Trophoblast cell (in vitro differentiated cells and primary cell): Measurements from ENCODE around the gene ATXN7.

Source experiments
- DNase-seq, 2 donors: peaks; one replicate each; pipeline ENCODE4 v3.0.0-alpha.2; 2016
- H2AFZ ChIP-seq: 2 replicates; pipeline ENCODE4 v1.6.1; 2013; ENCODE audit warnings: low read length, moderate library complexity, mild to moderate bottlenecking; ENCODE audit not compliant: insufficient read depth, poor library complexity
- H2AK5ac ChIP-seq: 2 replicates; pipeline ENCODE4 v1.6.1; 2013; ENCODE audit warnings: mild to moderate bottlenecking, low read length
- H2BK120ac ChIP-seq: 2 replicates; pipeline ENCODE4 v1.6.1; 2013; ENCODE audit warnings: low read length, mild to moderate bottlenecking, moderate library complexity; ENCODE audit not compliant: insufficient read depth, poor library complexity
- H2BK12ac ChIP-seq: 2 replicates; pipeline ENCODE4 v1.6.1; 2013; ENCODE audit warnings: mild to moderate bottlenecking, low read length, moderate library complexity
- H2BK5ac ChIP-seq: 2 replicates; pipeline ENCODE4 v1.6.1; 2013; ENCODE audit warnings: low read length, low read depth, moderate library complexity, mild to moderate bottlenecking; ENCODE audit not compliant: poor library complexity
- H3K14ac ChIP-seq: 2 replicates; pipeline ENCODE4 v1.6.1; 2013; ENCODE audit warnings: mild to moderate bottlenecking, low read length
- H3K18ac ChIP-seq: 2 replicates; pipeline ENCODE4 v1.6.1; 2013; ENCODE audit warnings: mild to moderate bottlenecking, low read length
- H3K23ac ChIP-seq: 2 replicates; pipeline ENCODE4 v1.6.1; 2013; ENCODE audit warnings: low read length
- H3K27ac ChIP-seq: 2 replicates; pipeline ENCODE4 v1.5.1; 2013; ENCODE audit warnings: low read depth, mild to moderate bottlenecking, inconsistent platforms, low read length, moderate library complexity
- H3K27me3 ChIP-seq: 2 replicates; pipeline ENCODE4 v1.6.1; 2013; ENCODE audit warnings: inconsistent platforms, mild to moderate bottlenecking, low read length, moderate library complexity; ENCODE audit not compliant: insufficient read depth
- H3K36me3 ChIP-seq, 2 experiments: 1 replicate in 1 of 2; 2 replicates in 1 of 2; pipeline ENCODE4 v1.6.1; 2013; ENCODE audit warnings: low read length in 2 of 2, mild to moderate bottlenecking in 2 of 2, moderate library complexity in 1 of 2; ENCODE audit not compliant: insufficient read depth in 2 of 2, control insufficient read depth in 1 of 2
- H3K4ac ChIP-seq: 2 replicates; pipeline ENCODE4 v1.6.1; 2013; ENCODE audit warnings: low read depth, mild to moderate bottlenecking, low read length, moderate library complexity
- H3K4me1 ChIP-seq, 2 experiments: 1 replicate in 1 of 2; 2 replicates in 1 of 2; pipeline ENCODE4 v1.6.1; 2013; ENCODE audit warnings: low read length in 2 of 2, mild to moderate bottlenecking in 2 of 2, moderate library complexity in 1 of 2; ENCODE audit not compliant: insufficient read depth in 2 of 2, control insufficient read depth in 1 of 2
- H3K4me2 ChIP-seq: 2 replicates; pipeline ENCODE4 v1.6.1; 2013; ENCODE audit warnings: inconsistent platforms, mild to moderate bottlenecking, low read length, moderate library complexity
- H3K4me3 ChIP-seq: 2 replicates; pipeline ENCODE4 v1.5.1; 2013; ENCODE audit warnings: mild to moderate bottlenecking, low read depth, low read length, inconsistent platforms
- H3K79me1 ChIP-seq: one replicate; pipeline ENCODE4 v1.6.1; 2013; ENCODE audit warnings: low read length
- H3K79me2 ChIP-seq: 2 replicates; pipeline ENCODE4 v1.6.1; 2013; ENCODE audit warnings: low read length, mild to moderate bottlenecking; ENCODE audit not compliant: control insufficient read depth, insufficient read depth, poor library complexity
- H3K9ac ChIP-seq: 2 replicates; pipeline ENCODE4 v1.6.1; 2013; ENCODE audit warnings: mild to moderate bottlenecking, low read length
- H3K9me3 ChIP-seq: 2 replicates; pipeline ENCODE4 v1.6.1; 2013; ENCODE audit warnings: low read depth, mild to moderate bottlenecking, control low read depth, inconsistent platforms, low read length; ENCODE audit not compliant: insufficient read depth
- H4K12ac ChIP-seq: 2 replicates; pipeline ENCODE4 v1.6.1; 2013; ENCODE audit warnings: low read depth, mild to moderate bottlenecking, low read length, moderate library complexity
- H4K8ac ChIP-seq: 2 replicates; pipeline ENCODE4 v1.6.1; 2013; ENCODE audit warnings: low read depth, mild to moderate bottlenecking, low read length, moderate library complexity
- H4K91ac ChIP-seq: one replicate; pipeline ENCODE4 v1.6.1; 2013; ENCODE audit warnings: low read depth, mild to moderate bottlenecking, low read length, moderate library complexity
- WGBS: extraction: QIAGEN DNeasy Blood & Tissue Kit; methylation state at CpG from one replicate; pipeline ENCODE4 v1.1.7; 2013; ENCODE audit warnings: missing lambda C conversion rate; ENCODE audit not compliant: insufficient read length, insufficient coverage; ENCODE audit errors: extremely low coverage; 5-methylcytosine and 5-hydroxymethylcytosine counted together

Gene ATXN7

GRCh38 chr3:64046996-64047594, 183.4 kb downstream of the ATXN7 start:
- Histone ChIP-seq H3K4me1 (peaks cover 15 to 19% of the 10 kb centered on the region in 2 experiments), H3K18ac (no peak overlapping the region), H3K9ac (no peak overlapping the region), H2AK5ac (no peak overlapping the region), H3K9me3 (no peaks in the 10 kb centered on the region), H3K79me1 (peaks cover 22% of the 10 kb centered on the region), H2BK120ac (peak overlapping the region; percentile 41), H3K4me2 (peak overlapping the region; percentile 8), H3K4me3 (no peak overlapping the region), H4K91ac (peak overlapping the region; percentile 26), H4K12ac (no peak overlapping the region), H2AFZ (no peak overlapping the region), H2BK12ac (peak overlapping the region; percentile 23), H3K23ac (no peak overlapping the region), H4K8ac (no peak overlapping the region), H3K4ac (no peak overlapping the region), H3K27ac (peak overlapping the region; percentile 84), H3K36me3 (no peaks in the 10 kb centered on the region), H3K27me3 (no peaks in the 10 kb centered on the region), H3K14ac (no peak overlapping the region), H3K79me2 (no peaks in the 10 kb centered on the region), H2BK5ac (peak overlapping the region; percentile 5)
- DNase-seq, result no peak
- no CpG with 5 or more reads among the region's 6 CpGs for WGBS

- no peak overlapping the region for H3K4ac ChIP-seq
- no CpG with 5 or more reads among the region's 7 CpGs for WGBS
- no peaks in the 10 kb centered on the region for H3K9me3 ChIP-seq
Measured at GRCh38 chr3:64047787-64048186, 184.1 kb downstream of the ATXN7 start.

DNA sequence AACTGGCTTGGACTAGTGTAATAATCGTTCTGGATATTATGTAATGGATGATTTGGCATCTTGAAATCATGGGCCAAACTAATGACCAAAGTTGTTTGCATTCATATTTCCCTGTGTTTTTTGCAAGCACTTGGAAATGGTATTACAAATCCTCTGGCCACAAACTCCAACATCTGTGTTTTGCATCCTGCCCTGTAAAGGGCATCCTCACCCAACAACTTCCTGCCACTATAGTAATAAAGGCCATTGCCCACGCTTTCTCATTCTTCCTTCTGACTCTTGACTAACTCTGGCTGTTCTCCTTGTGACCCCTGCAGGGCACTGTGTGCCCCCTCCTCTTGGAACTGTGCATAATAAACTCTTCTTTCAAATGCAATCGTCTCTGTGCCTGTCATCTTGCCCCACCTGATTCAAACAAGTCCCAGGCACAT, 185.0 kb downstream of the ATXN7 start:
- H3K23ac ChIP-seq, result no peak overlapping the region
- peak overlapping the region; percentile 81 for H4K8ac ChIP-seq
- no peaks in the 10 kb centered on the region for H3K79me2 ChIP-seq
- H3K4me2 ChIP-seq, result peak overlapping the region; percentile 26
- H3K9ac ChIP-seq, result no peak overlapping the region
- no CpG with 5 or more reads among the region's 3 CpGs for WGBS
- H3K4ac ChIP-seq, result peak overlapping the region; percentile 25
- DNase-seq, result no peak
- H2AK5ac ChIP-seq, result peak overlapping the region; percentile 41
- H3K4me3 ChIP-seq, result no peak overlapping the region
- peak overlapping the region; percentile 69 for H3K18ac ChIP-seq
- H2BK12ac ChIP-seq, result peak overlapping the region; percentile 58
- peak overlapping the region; percentile 68 for H3K14ac ChIP-seq
- no peak overlapping the region for H2AFZ ChIP-seq
- peak overlapping the region; percentile 89 for H2BK120ac ChIP-seq
- peak overlapping the region; percentile 92 for H2BK5ac ChIP-seq
- no peak overlapping the region for H4K12ac ChIP-seq
- no peaks in the 10 kb centered on the region for H3K9me3 ChIP-seq
- H4K91ac ChIP-seq, result peak overlapping the region; percentile 78
- H3K79me1 ChIP-seq, result peaks cover 22% of the 10 kb centered on the region
- H3K27me3 ChIP-seq, result no peaks in the 10 kb centered on the region
- H3K4me1 ChIP-seq, result peaks cover 16 to 19% of the 10 kb centered on the region in 2 experiments
- H3K36me3 ChIP-seq, result no peaks in the 10 kb centered on the region
- H3K27ac ChIP-seq, result peak overlapping the region; percentile 96

More at GRCh38 chr3:64047787-64048186, 184.1 kb downstream of the ATXN7 start:
- Histone ChIP-seq H3K79me1 (peaks cover 22% of the 10 kb centered on the region), H2BK120ac (peak overlapping the region; percentile 89), H3K9ac (no peak overlapping the region), H3K27me3 (no peaks in the 10 kb centered on the region), H2AFZ (no peak overlapping the region), H3K18ac (no peak overlapping the region), H3K79me2 (no peaks in the 10 kb centered on the region), H3K23ac (no peak overlapping the region), H3K4me3 (no peak overlapping the region), H3K27ac (peak overlapping the region; percentile 96), H2AK5ac (no peak overlapping the region), H3K4me1 (peaks cover 15 to 19% of the 10 kb centered on the region in 2 experiments), H2BK12ac (no peak overlapping the region), H3K4me2 (peak overlapping the region; percentile 26), H3K14ac (no peak overlapping the region), H2BK5ac (peak overlapping the region; percentile 92), H4K8ac (no peak overlapping the region), H4K12ac (no peak overlapping the region), H3K36me3 (no peaks in the 10 kb centered on the region), H4K91ac (peak overlapping the region; percentile 78)
- DNase-seq, result no peak

GRCh38 chr3:64049136-64049535, 185.5 kb downstream of the ATXN7 start:
- H3K27ac ChIP-seq, result peak overlapping the region; percentile 96
- H3K23ac ChIP-seq, result no peak overlapping the region
- H3K27me3 ChIP-seq, result no peaks in the 10 kb centered on the region
- no peak overlapping the region for H4K12ac ChIP-seq
- H3K4me1 ChIP-seq, result peaks cover 18 to 19% of the 10 kb centered on the region in 2 experiments
- no peak overlapping the region for H3K4ac ChIP-seq
- WGBS, result no CpG with 5 or more reads among the region's 3 CpGs
- H3K9ac ChIP-seq, result no peak overlapping the region
- H3K79me1 ChIP-seq, result peaks cover 22% of the 10 kb centered on the region
- H3K18ac ChIP-seq, result no peak overlapping the region
- no peak overlapping the region for H3K4me2 ChIP-seq
- peak overlapping the region; percentile 25 for H2BK120ac ChIP-seq
- H2BK5ac ChIP-seq, result peak overlapping the region; percentile 92
- no peak overlapping the region for H3K4me3 ChIP-seq
- peak overlapping the region; percentile 58 for H4K91ac ChIP-seq
- H3K36me3 ChIP-seq, result no peaks in the 10 kb centered on the region
- H4K8ac ChIP-seq, result no peak overlapping the region
- peak overlapping the region; percentile 6 for H3K14ac ChIP-seq
- no peaks in the 10 kb centered on the region for H3K9me3 ChIP-seq
- peak; percentile 50 to 62 for DNase-seq
- H2BK12ac ChIP-seq, result peak overlapping the region; percentile 27
- no peak overlapping the region for H2AK5ac ChIP-seq
- H3K79me2 ChIP-seq, result no peaks in the 10 kb centered on the region
- no peak overlapping the region for H2AFZ ChIP-seq
